SK-N-SH (cell line): ENCODE results near the gene SLC25A21. TPM values are rescaled to one million over a fixed set of nuclear protein-coding genes. Genes with fewer than 3 reads are reported as not detected.

Experiments
- CTCF ChIA-PET: fragments of 300-600, 350-600 bp; formaldehyde crosslinking; extraction: SDS; loops from one replicate; lab custom pipeline; 2021; lab: Yijun Ruan, JAX
- POLR2A ChIA-PET: fragments of 350-600 bp; sonication (Branson Sonifier 250); formaldehyde crosslinking; extraction: SDS; loops from one replicate; lab custom pipeline; 2020; ENCODE audit warnings: antibody characterized with exemption, inconsistent platforms; lab: Yijun Ruan, JAX
- DNase-seq: peaks from one replicate; pipeline ENCODE4 v3.0.0; 2012
- H2AFZ ChIP-seq: fragments of 200-600 bp; sonication (generic); 2 replicates; pipeline ENCODE4 v1.8.1; 2016; ENCODE audit warnings: antibody characterized with exemption, mild to moderate bottlenecking, low read depth
- H3F3A ChIP-seq: fragments of 200-600 bp; sonication (generic); replicated peaks from 2 replicates; pipeline ENCODE3; 2016; ENCODE audit warnings: antibody characterized with exemption, mild to moderate bottlenecking; ENCODE audit not compliant: insufficient read depth
- H3K27ac ChIP-seq, 2 experiments: fragments of 200-500 bp in 1 of 2; fragments of 200-600 bp in 1 of 2; sonication (Bioruptor generic) in 1 of 2; sonication (generic), shearing (Covaris generic) in 1 of 2; 2 replicates each; pipeline versions ENCODE4 v1.5.1 to v1.6.1; 2014 to 2016; ENCODE audit warnings: low read depth in 2 of 2, inconsistent platforms in 1 of 2, low read length in 1 of 2, mild to moderate bottlenecking in 1 of 2, mixed read lengths in 1 of 2
- H3K27me3 ChIP-seq: fragments of 200-600 bp; sonication (generic), shearing (Covaris generic); 2 replicates; pipeline ENCODE4 v1.6.1; 2016; ENCODE audit warnings: mixed run types; ENCODE audit not compliant: insufficient read depth
- H3K36me3 ChIP-seq, 2 experiments: fragments of 200-500 bp in 1 of 2; fragments of 200-600 bp in 1 of 2; sonication (Bioruptor generic) in 1 of 2; sonication (generic) in 1 of 2; replicated peaks in 1 of 2; 2 replicates each; pipeline versions ENCODE3 to v1.5.1; 2014 to 2016; ENCODE audit warnings: low read length in 1 of 2, mild to moderate bottlenecking in 1 of 2; ENCODE audit not compliant: insufficient read depth in 2 of 2, control insufficient read depth in 1 of 2
- H3K4me1 ChIP-seq, 2 experiments: fragments of 200-500 bp in 1 of 2; fragments of 200-600 bp in 1 of 2; sonication (Bioruptor generic) in 1 of 2; sonication (generic), shearing (Covaris generic) in 1 of 2; 2 replicates each; pipeline versions ENCODE4 v1.5.1 to v1.6.1; 2014 to 2016; ENCODE audit warnings: low read depth in 1 of 2, low read length in 1 of 2, mixed run types in 1 of 2; ENCODE audit not compliant: insufficient read depth in 2 of 2, control insufficient read depth in 1 of 2
- H3K4me2 ChIP-seq: fragments of 200-600 bp; sonication (generic), shearing (Covaris generic); 2 replicates; pipeline ENCODE4 v1.6.1; 2017; ENCODE audit warnings: mixed run types
- H3K4me3 ChIP-seq, 2 experiments: fragments of 200-500 bp in 1 of 2; fragments of 200-600 bp in 1 of 2; sonication (Bioruptor generic) in 1 of 2; sonication (generic), shearing (Covaris generic) in 1 of 2; 2 replicates each; pipeline versions ENCODE4 v1.5.1 to v1.8.1; 2014 to 2016; ENCODE audit warnings: low read depth in 2 of 2, inconsistent platforms in 1 of 2, low read length in 1 of 2, mild to moderate bottlenecking in 1 of 2, mixed read lengths in 1 of 2, moderate library complexity in 1 of 2
- H3K79me2 ChIP-seq: fragments of 200-600 bp; sonication (generic); 2 replicates; pipeline ENCODE4 v1.8.1; 2017; ENCODE audit warnings: mild to moderate bottlenecking; ENCODE audit not compliant: insufficient read depth
- H3K9ac ChIP-seq: fragments of 200-600 bp; sonication (generic); 2 replicates; pipeline ENCODE4 v1.6.1; 2017; ENCODE audit warnings: mixed run types
- H3K9me2 ChIP-seq: fragments of 200-600 bp; sonication (generic); 2 replicates; pipeline ENCODE4 v1.6.1; 2017; ENCODE audit warnings: mixed run types
- H3K9me3 ChIP-seq: fragments of 200-600 bp; sonication (generic); 2 replicates; pipeline ENCODE4 v1.6.1; 2017; ENCODE audit warnings: mixed run types, mild to moderate bottlenecking, moderate library complexity
- H4K20me1 ChIP-seq: fragments of 200-600 bp; sonication (generic); 2 replicates; pipeline ENCODE4 v1.6.1; 2017; ENCODE audit warnings: mild to moderate bottlenecking, mixed run types; ENCODE audit not compliant: insufficient read depth
- CHD2 ChIP-seq: fragments of 150-350 bp; IDR thresholded peaks from 2 replicates; pipeline ENCODE4 v1.6.1; 2018; ENCODE audit warnings: low read length; ENCODE audit not compliant: partially characterized antibody
- CTCF ChIP-seq: fragments of 200-600 bp; sonication (generic); IDR thresholded peaks from 2 replicates; pipeline ENCODE4 v1.6.1; 2017; ENCODE audit warnings: antibody characterized with exemption, mild to moderate bottlenecking, moderate library complexity
- FOXJ3 ChIP-seq: sonication (generic); formaldehyde crosslinking; IDR thresholded peaks from 2 replicates; pipeline ENCODE4 v1.5.1; 2020; ENCODE audit warnings: mild to moderate bottlenecking, missing genetic modification reagents
- FOXM1 ChIP-seq: IDR thresholded peaks from 2 replicates; pipeline ENCODE4 v1.4.0; 2012; ENCODE audit warnings: low read depth, mild to moderate bottlenecking
- JUND ChIP-seq: IDR thresholded peaks from 2 replicates; pipeline ENCODE4 v1.4.0; 2012
- MEF2A ChIP-seq: IDR thresholded peaks from 2 replicates; pipeline ENCODE4 v1.4.0; 2012; ENCODE audit warnings: low read depth, borderline replicate concordance
- MXI1 ChIP-seq: IDR thresholded peaks from 2 replicates; pipeline ENCODE4 v1.6.1; 2012; ENCODE audit warnings: mild to moderate bottlenecking, low read depth, low read length, improper control_type of control experiment
- NFIC ChIP-seq: IDR thresholded peaks from 2 replicates; pipeline ENCODE4 v1.4.0; 2012; ENCODE audit warnings: borderline replicate concordance
- NRF1 ChIP-seq: IDR thresholded peaks from 2 replicates; pipeline ENCODE4 v1.6.1; 2012; ENCODE audit warnings: low read depth, mild to moderate bottlenecking, low read length
- PBX3 ChIP-seq: IDR thresholded peaks from 2 replicates; pipeline ENCODE4; 2012
- RAD21 ChIP-seq: IDR thresholded peaks from 2 replicates; pipeline ENCODE4 v1.6.1; 2012; ENCODE audit warnings: mild to moderate bottlenecking, low read length
- REST ChIP-seq: IDR thresholded peaks from 2 replicates; pipeline ENCODE4 v1.6.1; 2012; ENCODE audit warnings: mild to moderate bottlenecking, low read depth, low read length, moderate library complexity
- RXRA ChIP-seq: IDR thresholded peaks from 2 replicates; pipeline ENCODE4 v1.4.0; 2012; ENCODE audit warnings: low read depth, mild to moderate bottlenecking, borderline replicate concordance
- SIN3A ChIP-seq: IDR thresholded peaks from 2 replicates; pipeline ENCODE4 v1.6.1; 2012; ENCODE audit warnings: low read depth, mild to moderate bottlenecking, low read length, moderate library complexity, borderline replicate concordance
- SMC3 ChIP-seq: IDR thresholded peaks from 2 replicates; pipeline ENCODE4 v1.6.1; 2012; ENCODE audit warnings: low read depth, low read length, improper control_type of control experiment
- YY1 ChIP-seq: IDR thresholded peaks from 2 replicates; pipeline ENCODE4 v1.4.0; 2012; ENCODE audit warnings: low read depth, mild to moderate bottlenecking
- WGBS: methylation state at CpG from one replicate; pipeline ENCODE4 v1.1.6; 2017; ENCODE audit warnings: low lambda C conversion rate; 5-methylcytosine and 5-hydroxymethylcytosine counted together
- polyA plus RNA-seq, 3 experiments: library from polyadenylated mRNA; depleted of rRNA; stranded (reverse); fragments of >200 nt; gene quantifications; 2 replicates each; pipeline ENCODE4 v1.2.3, GENCODE V29; 2012

Gene SLC25A21
- polyA plus RNA-seq (2012; rRNA removed), result not detected in 2 replicates
- polyA plus RNA-seq (2012; cell fraction: cytosol; rRNA removed), result not detected in 2 replicates
- not detected in 2 replicates for polyA plus RNA-seq (2012; cell fraction: nucleus; rRNA removed)

GRCh38 chr14:37172024-37172869 lies at the start of gene SLC25A21:
Gene SLC25A21 (minus strand): TSS chr14:37172606.
- Histone ChIP-seq H3K27ac (no peak within 1 kb of the TSS), H3K9ac (no peak within 1 kb of the TSS), H3K36me3 (no peaks in the 10 kb centered on the region), H4K20me1 (no peaks in the 10 kb centered on the region), H3K4me2 (no peak within 1 kb of the TSS), H3K79me2 (no peaks in the 10 kb centered on the region), H2AFZ (no peak within 1 kb of the TSS), H3K4me1 (no peaks in the 10 kb centered on the region), H3K9me2 (no peaks in the 10 kb centered on the region), H3K4me3 (no peak within 1 kb of the TSS), H3K9me3 (no peaks in the 10 kb centered on the region), H3F3A (no peaks in the 10 kb centered on the region), H3K27me3 (no peaks in the 10 kb centered on the region; the same call in 1 of the 2 replicates)
- no peak for TF ChIP-seq NFIC
- no peak for TF ChIP-seq SIN3A
- TF ChIP-seq CHD2, result no peak
- no peak for TF ChIP-seq RXRA
- TF ChIP-seq REST, result no peak
- 5% methylated on average over 9 of the region's 66 CpGs for WGBS
- no peak for DNase-seq
- POLR2A ChIA-PET, result no interaction called here
- CTCF ChIA-PET, result no interaction called here

- H3K36me3 ChIP-seq, result no peaks in the 10 kb centered on the region
- H3K9me2 ChIP-seq, result no peaks in the 10 kb centered on the region
- no peak for DNase-seq
- no peaks in the 10 kb centered on the region for H4K20me1 ChIP-seq
- H3F3A ChIP-seq, result no peaks in the 10 kb centered on the region
- H3K4me2 ChIP-seq, result no peak overlapping the region
- no peak overlapping the region for H3K4me3 ChIP-seq
- no peak overlapping the region for H3K27ac ChIP-seq
- WGBS, result 14% methylated on average over 3 of the region's 3 CpGs
- H2AFZ ChIP-seq, result no peak overlapping the region
- CTCF ChIA-PET, result interaction anchor here (1.2 kb wide), 1 partner anchor 9 kb away, joined by 5 read pairs; no protein-coding TSS in a partner anchor
- no peaks in the 10 kb centered on the region for H3K9me3 ChIP-seq
- no peak overlapping the region for H3K9ac ChIP-seq
- POLR2A ChIA-PET, result no interaction called here
- H3K4me1 ChIP-seq, result no peaks in the 10 kb centered on the region
- H3K79me2 ChIP-seq, result no peaks in the 10 kb centered on the region
- no peaks in the 10 kb centered on the region for H3K27me3 ChIP-seq
- TF ChIP-seq FOXJ3 (CRISPR knock-in tag) (no peak), RXRA (no peak), PBX3 (no peak), NFIC (no peak), CTCF (no peak), NRF1 (no peak), JUND (no peak), RAD21 (no peak), SMC3 (no peak), YY1 (no peak), MXI1 (no peak), REST (no peak), MEF2A (no peak), FOXM1 (no peak)
Observed at GRCh38 chr14:37221073-37221472, 48.7 kb upstream of the SLC25A21 start.
